Measurements from ENCODE around the gene C11orf68. TPM values are rescaled to one million over a fixed set of nuclear protein-coding genes. Genes with fewer than 3 reads are reported as not detected.

The C11orf68 gene
- total RNA-seq, 1 experiment from 2014 or later = 15.7 TPM

DNA sequence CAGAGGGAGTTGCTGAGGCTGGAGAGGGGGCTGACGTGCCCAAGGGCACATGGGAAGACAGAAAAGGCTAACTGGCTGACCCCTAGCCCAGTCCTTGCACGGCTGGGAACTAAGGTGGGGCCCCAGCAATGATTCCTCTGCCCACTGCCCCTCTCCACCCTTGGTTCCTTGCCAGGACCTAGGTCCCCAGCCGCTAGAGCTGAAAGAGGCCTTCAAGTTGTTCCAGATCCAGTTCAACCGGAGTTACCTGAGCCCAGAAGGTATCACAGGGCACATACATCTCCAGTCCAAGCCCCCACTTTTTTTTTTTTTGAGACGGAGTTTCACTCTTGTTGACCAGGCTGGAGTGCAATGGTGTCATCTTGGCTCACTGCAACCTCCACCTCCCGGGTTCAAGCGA lies 38.8 kb downstream of the C11orf68 start:
- Histone ChIP-seq H3K4me2 (ENCODE audit: insufficient read depth, insufficient read length, low read length) (no peak overlapping the region), H2BK120ac (ENCODE audit: low read depth, low read length, poor library complexity, severe bottlenecking) (no peak overlapping the region), H3K4ac (ENCODE audit: low read depth, low read length) (no peak overlapping the region), H3K27ac (ENCODE audit: insufficient read length, low read depth, low read length) (no peak overlapping the region), H4K8ac (replicated peaks; ENCODE audit: insufficient read length, low read depth, low read length) (no peak overlapping the region), H2BK5ac (ENCODE audit: insufficient read length, low read length) (no peak overlapping the region), H4K20me1 (ENCODE audit: control insufficient read depth, insufficient read depth, insufficient read length) (no peaks in the 10 kb centered on the region), H2AFZ (ENCODE audit: low read length) (no peak overlapping the region), H3K18ac (ENCODE audit: insufficient read length, low read depth, low read length) (no peak overlapping the region), H4K91ac (ENCODE audit: insufficient read length, low read depth, low read length) (no peak overlapping the region), H4K5ac (ENCODE audit: insufficient read length, low read depth, low read length) (no peak overlapping the region), H3K14ac (ENCODE audit: insufficient read depth, low read length) (no peak overlapping the region), H3K4me1 (ENCODE audit: insufficient read depth, low read length) (no peaks in the 10 kb centered on the region), H2AK5ac (ENCODE audit: insufficient read length, low read length) (no peak overlapping the region), H2BK15ac (ENCODE audit: low read depth, low read length) (no peak overlapping the region), H3K23ac (ENCODE audit: insufficient read length, low read depth, low read length) (no peak overlapping the region), H3K27me3 (ENCODE audit: insufficient read depth, low read length) (no peaks in the 10 kb centered on the region), H2BK20ac (ENCODE audit: low read depth, low read length, poor library complexity, severe bottlenecking) (no peak overlapping the region), H3K79me2 (ENCODE audit: insufficient read depth, low read length) (no peaks in the 10 kb centered on the region), H3K9me3 (ENCODE audit: control insufficient read depth, low read depth, low read length) (no peaks in the 10 kb centered on the region), H2BK12ac (ENCODE audit: insufficient read length, low read depth, low read length) (no peak overlapping the region), H3K23me2 (ENCODE audit: insufficient read length, low read depth, low read length, poor library complexity, severe bottlenecking) (no peaks in the 10 kb centered on the region), H3K9ac (ENCODE audit: extremely low read depth, insufficient read length, low read length) (no peak overlapping the region), H3K56ac (ENCODE audit: insufficient read length, low read depth, low read length) (no peak overlapping the region), H3T11ph (ENCODE audit: low read length) (no peak overlapping the region), H3K79me1 (ENCODE audit: insufficient read depth, low read depth, low read length, poor library complexity, severe bottlenecking) (no peaks in the 10 kb centered on the region)
- Mint-ChIP-seq H3K27me3 (ENCODE audit: low read depth) (peaks cover 17% of the 10 kb centered on the region), H3K27ac (no peak overlapping the region; a peak in 1 of 7 replicates), H3K9me3 (no peaks in the 10 kb centered on the region; a peak in 1 of 5 replicates), H3K4me1 (peaks cover 2 to 6% of the 10 kb centered on the region in 2 experiments), H3K36me3 (ENCODE audit: insufficient read depth in 1 of 3, low read depth in 3 of 3) (peaks cover 20 to 34% (median 31%) of the 10 kb centered on the region in 3 experiments; a peak in 6 of 7 replicates), H3K4me3 (no peak overlapping the region)
- DNase-seq = no peak
- WGBS (ENCODE audit: extremely low coverage, insufficient read length, low lambda C conversion rate) = no CpG with 5 or more reads among the region's 7 CpGs
- TF ChIP-seq, protein P1, sequence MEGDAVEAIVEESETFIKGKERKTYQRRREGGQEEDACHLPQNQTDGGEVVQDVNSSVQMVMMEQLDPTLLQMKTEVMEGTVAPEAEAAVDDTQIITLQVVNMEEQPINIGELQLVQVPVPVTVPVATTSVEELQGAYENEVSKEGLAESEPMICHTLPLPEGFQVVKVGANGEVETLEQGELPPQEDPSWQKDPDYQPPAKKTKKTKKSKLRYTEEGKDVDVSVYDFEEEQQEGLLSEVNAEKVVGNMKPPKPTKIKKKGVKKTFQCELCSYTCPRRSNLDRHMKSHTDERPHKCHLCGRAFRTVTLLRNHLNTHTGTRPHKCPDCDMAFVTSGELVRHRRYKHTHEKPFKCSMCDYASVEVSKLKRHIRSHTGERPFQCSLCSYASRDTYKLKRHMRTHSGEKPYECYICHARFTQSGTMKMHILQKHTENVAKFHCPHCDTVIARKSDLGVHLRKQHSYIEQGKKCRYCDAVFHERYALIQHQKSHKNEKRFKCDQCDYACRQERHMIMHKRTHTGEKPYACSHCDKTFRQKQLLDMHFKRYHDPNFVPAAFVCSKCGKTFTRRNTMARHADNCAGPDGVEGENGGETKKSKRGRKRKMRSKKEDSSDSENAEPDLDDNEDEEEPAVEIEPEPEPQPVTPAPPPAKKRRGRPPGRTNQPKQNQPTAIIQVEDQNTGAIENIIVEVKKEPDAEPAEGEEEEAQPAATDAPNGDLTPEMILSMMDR (conservative IDR thresholded peaks at IDR 0.05) = no peak
